Measurements from ENCODE around the gene ERH. TPM values are rescaled to one million over a fixed set of nuclear protein-coding genes. Genes with fewer than 3 reads are reported as not detected.

The ERH gene
- total RNA-seq, 1 experiment from 2014 or later: 388 TPM

- POLR2A ChIA-PET: no interaction called here
Observed at GRCh38 chr14:69366761-69367160, 31.3 kb downstream of the ERH start.

GRCh38 chr14:69366069-69366468, 32.0 kb downstream of the ERH start:
- ChIA-PET POLR2A (no interaction called here), CTCF (interaction anchor here (0.6 to 0.7 kb wide), 2 partner anchors 46 to 214 kb away, joined by 3 to 5 read pairs; no protein-coding TSS in a partner anchor)
- no peaks in the 10 kb centered on the region for H3K36me3 Mint-ChIP-seq (ENCODE audit: insufficient read depth, unreplicated experiment)
- intact Hi-C loops (cut with micrococcal nuclease; ENCODE audit: unreplicated experiment): loop anchor here (10.0 kb wide), 1 partner anchor 241 kb away; no protein-coding TSS in a partner anchor
- no peaks in the 10 kb centered on the region for H3K4me1 ChIP-seq
- no TSS peak for BruUV-seq (replicated peaks)
- no peaks in the 10 kb centered on the region for H3K9me3 Mint-ChIP-seq (ENCODE audit: unreplicated experiment)
- no peak overlapping the region for H3K27ac Mint-ChIP-seq (ENCODE audit: unreplicated experiment)
- TF ChIP-seq CTCF (IDR thresholded peaks at IDR 0.05; ENCODE audit: insufficient read depth in 1 of 2, low read depth in 1 of 2, low read length in 1 of 2, severe bottlenecking in 1 of 2, unreplicated experiment in 1 of 2): no peak
- no peaks in the 10 kb centered on the region for H3K27me3 ChIP-seq (replicated peaks; ENCODE audit: control insufficient read depth, insufficient read depth, low read length)
- H3K9me3 ChIP-seq: no peaks in the 10 kb centered on the region
- DNase-seq: no peak
- H3K4me3 Mint-ChIP-seq (ENCODE audit: unreplicated experiment): no peak overlapping the region
- H3K27me3 Mint-ChIP-seq (ENCODE audit: insufficient read depth, unreplicated experiment): no peaks in the 10 kb centered on the region
- H3K36me3 ChIP-seq (ENCODE audit: control insufficient read depth, insufficient read depth, low read length): no peaks in the 10 kb centered on the region
- no peak overlapping the region for H3K4me3 ChIP-seq (ENCODE audit: low read depth, low read length)
- no peaks in the 10 kb centered on the region for H3K4me1 Mint-ChIP-seq (ENCODE audit: low read depth, unreplicated experiment)

More at GRCh38 chr14:69366761-69367160, 31.3 kb downstream of the ERH start:
- Mint-ChIP-seq H3K4me3 (ENCODE audit: unreplicated experiment) (no peak overlapping the region), H3K36me3 (ENCODE audit: insufficient read depth, unreplicated experiment) (peaks cover 3% of the 10 kb centered on the region), H3K4me1 (ENCODE audit: low read depth, unreplicated experiment) (no peaks in the 10 kb centered on the region), H3K9me3 (ENCODE audit: unreplicated experiment) (no peaks in the 10 kb centered on the region), H3K27me3 (ENCODE audit: insufficient read depth, unreplicated experiment) (no peaks in the 10 kb centered on the region), H3K27ac (ENCODE audit: unreplicated experiment) (no peak overlapping the region)
- Histone ChIP-seq H3K27me3 (replicated peaks; ENCODE audit: control insufficient read depth, insufficient read depth, low read length) (no peaks in the 10 kb centered on the region), H3K4me1 (no peaks in the 10 kb centered on the region), H3K9me3 (no peaks in the 10 kb centered on the region), H3K4me3 (ENCODE audit: low read depth, low read length) (no peak overlapping the region), H3K36me3 (ENCODE audit: control insufficient read depth, insufficient read depth, low read length) (no peaks in the 10 kb centered on the region)
- DNase-seq: no peak
- intact Hi-C loops (cut with micrococcal nuclease; ENCODE audit: unreplicated experiment): loop anchor here (10.0 kb wide), 1 partner anchor 242 kb away; no protein-coding TSS in a partner anchor
- CTCF ChIA-PET: no interaction called here
- no peak for TF ChIP-seq CTCF (IDR thresholded peaks at IDR 0.05; ENCODE audit: insufficient read depth in 1 of 2, low read depth in 1 of 2, low read length in 1 of 2, severe bottlenecking in 1 of 2, unreplicated experiment in 1 of 2)
- BruUV-seq (replicated peaks): no TSS peak

GRCh38 chr14:69364378-69364777, 33.7 kb downstream of the ERH start:
- Mint-ChIP-seq H3K4me3 (ENCODE audit: unreplicated experiment) (no peak overlapping the region), H3K27ac (ENCODE audit: unreplicated experiment) (no peak overlapping the region), H3K27me3 (ENCODE audit: insufficient read depth, unreplicated experiment) (no peaks in the 10 kb centered on the region), H3K4me1 (ENCODE audit: low read depth, unreplicated experiment) (no peaks in the 10 kb centered on the region), H3K9me3 (ENCODE audit: unreplicated experiment) (no peaks in the 10 kb centered on the region), H3K36me3 (ENCODE audit: insufficient read depth, unreplicated experiment) (no peaks in the 10 kb centered on the region)
- no peaks in the 10 kb centered on the region for H3K27me3 ChIP-seq (replicated peaks; ENCODE audit: control insufficient read depth, insufficient read depth, low read length)
- no peaks in the 10 kb centered on the region for H3K9me3 ChIP-seq
- no peak overlapping the region for H3K4me3 ChIP-seq (ENCODE audit: low read depth, low read length)
- no TSS peak for BruUV-seq (replicated peaks)
- no peak for DNase-seq
- POLR2A ChIA-PET: no interaction called here
- CTCF ChIA-PET: no interaction called here
- TF ChIP-seq CTCF (IDR thresholded peaks at IDR 0.05; ENCODE audit: insufficient read depth in 1 of 2, low read depth in 1 of 2, low read length in 1 of 2, severe bottlenecking in 1 of 2, unreplicated experiment in 1 of 2): no peak
- no peaks in the 10 kb centered on the region for H3K36me3 ChIP-seq (ENCODE audit: control insufficient read depth, insufficient read depth, low read length)
- H3K4me1 ChIP-seq: no peaks in the 10 kb centered on the region
- intact Hi-C loops (cut with micrococcal nuclease; ENCODE audit: unreplicated experiment): loop anchor here (5.0 to 10.0 kb wide), 3 partner anchors 102 to 240 kb away; partner anchors contain the start of gene GALNT16

Measured in Caco-2 (cell line).